Measurements from ENCODE around the gene AGBL3. TPM values are rescaled to one million over a fixed set of nuclear protein-coding genes. Genes with fewer than 3 reads are reported as not detected.

The AGBL3 gene
- total and polyA plus RNA-seq, 2 of the 8 experiments (the other 6 are each of a cell fraction or from before 2014, with no cell fraction given): 1.1 to 1.9 TPM

GRCh38 chr7:135179321-135179925 lies 193.1 kb downstream of the AGBL3 start (continued):
- TF ChIP-seq POU5F1 (IDR thresholded peaks at IDR 0.05; ENCODE audit: low read depth, low read length) (no peak), TAF1 (IDR thresholded peaks at IDR 0.05; ENCODE audit: low read depth, low read length) (no peak), CHD2 (IDR thresholded peaks at IDR 0.05; ENCODE audit: low read length) (no peak), JUND (IDR thresholded peaks at IDR 0.05; ENCODE audit: low read length) (no peak), EGR1 (IDR thresholded peaks at IDR 0.05; ENCODE audit: borderline replicate concordance, low read depth, low read length) (no peak), BRCA1 (IDR thresholded peaks at IDR 0.05; ENCODE audit: low read depth, low read length) (no peak)

Data from H1 (cell line).